Activated CD4-positive, alpha-beta T cell treated with anti-CD3 and anti-CD28 coated beads, Interleukin-2, amount 50 U/mL, for 4 hours (primary cell): ENCODE results near the gene PDE6B.
"Not testable (repeated sequence)": the region's sequence is repeated elsewhere in the genome, so short reads cannot be mapped to it uniquely, and the experiment has no call there.

Experiments used
- DNase-seq, 2 experiments: peaks; one replicate each; pipeline ENCODE4 v3.0.0-alpha.2; 2020

Gene PDE6B

GRCh38 chr4:624705-625590, at the start of gene PDE6B:
Gene PDE6B (plus strand): TSS chr4:625573. CDS start chr4:625627, 54 bp downstream.
- DNase-seq = no peak

GRCh38 chr4:576245-576821, 49.0 kb upstream of the PDE6B start, which contains the start of gene TMEM271:
Gene TMEM271 (minus strand): TSS chr4:576295. CDS start chr4:576062, 233 bp downstream.
- DNase-seq = no peak

- no peak for DNase-seq
Measured at GRCh38 chr4:576991-577498, 48.3 kb upstream of the PDE6B start.

GRCh38 chr4:577499-578450, 47.6 kb upstream of the PDE6B start:
- no peak for DNase-seq

- no peak for DNase-seq
Measured at GRCh38 chr4:578451-579443, 46.6 kb upstream of the PDE6B start.

- no peak for DNase-seq
Measured at GRCh38 chr4:579543-580175, 45.7 kb upstream of the PDE6B start.

- DNase-seq = no peak
Measured at GRCh38 chr4:581181-581580, 44.2 kb upstream of the PDE6B start.

GRCh38 chr4:581753-582361, 43.5 kb upstream of the PDE6B start:
- no peak for DNase-seq

GRCh38 chr4:583820-584219, 41.6 kb upstream of the PDE6B start:
- DNase-seq = no peak

GRCh38 chr4:587671-588350, 37.6 kb upstream of the PDE6B start:
- no peak for DNase-seq

- no peak for DNase-seq
Measured at GRCh38 chr4:588351-588849, 37.0 kb upstream of the PDE6B start.

GRCh38 chr4:589219-589963, 36.0 kb upstream of the PDE6B start:
- DNase-seq = no peak

- no peak for DNase-seq
Measured at GRCh38 chr4:590313-590841, 35.0 kb upstream of the PDE6B start.

GRCh38 chr4:592178-592577, 33.2 kb upstream of the PDE6B start:
- DNase-seq = not testable (repeated sequence)

GRCh38 chr4:592825-593520, 32.4 kb upstream of the PDE6B start:
- no peak for DNase-seq

- no peak for DNase-seq
Measured at GRCh38 chr4:598925-599324, 26.4 kb upstream of the PDE6B start.

GRCh38 chr4:600166-600565, 25.2 kb upstream of the PDE6B start:
- DNase-seq = no peak

- no peak for DNase-seq
Measured at GRCh38 chr4:600850-601515, 24.4 kb upstream of the PDE6B start.
